ENCODE results near the gene CRB1.

DNA sequence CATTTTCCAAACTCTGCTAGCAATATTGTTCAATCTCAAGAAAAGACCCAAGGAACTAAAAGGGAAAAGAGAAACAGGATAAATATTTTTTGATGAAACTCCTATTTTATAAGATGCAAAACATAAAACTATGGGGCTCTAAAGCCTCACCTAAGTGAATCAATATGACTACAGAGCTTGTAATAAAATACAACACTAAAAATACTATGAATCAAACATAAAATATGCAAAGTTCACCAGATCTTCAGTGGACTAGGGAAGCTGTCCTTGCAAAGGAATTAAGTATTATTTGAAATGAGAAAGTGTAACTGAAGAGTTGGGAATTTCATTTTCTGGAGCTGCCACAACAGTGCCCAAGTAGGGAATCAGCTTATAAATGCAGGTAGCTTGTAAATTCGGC lies 124.5 kb downstream of the CRB1 start:
- TF ChIP-seq HDAC6 (IDR thresholded peaks at IDR 0.05; ENCODE audit: low read depth, low read length) (no peak), POLR2A (IDR thresholded peaks at IDR 0.05; ENCODE audit: control extremely low read depth in 1 of 2, low read depth in 2 of 2, low read length in 2 of 2) (no peak), RXRA (IDR thresholded peaks at IDR 0.05; ENCODE audit: insufficient read depth, low read depth, low read length) (no peak), SP1 (IDR thresholded peaks at IDR 0.05; ENCODE audit: low read depth, low read length) (no peak), GABPA (IDR thresholded peaks at IDR 0.05; ENCODE audit: borderline replicate concordance, insufficient read depth, low read length) (no peak), EZH2 (IDR thresholded peaks at IDR 0.05; ENCODE audit: low read depth, low read length, severe bottlenecking) (no peak), RAD21 (IDR thresholded peaks at IDR 0.05 in 1 of 2, conservative IDR thresholded peaks at IDR 0.05 in 1 of 2; ENCODE audit: low read depth in 2 of 2, low read length in 2 of 2) (no peak)
- TF ChIP-seq, protein P1, sequence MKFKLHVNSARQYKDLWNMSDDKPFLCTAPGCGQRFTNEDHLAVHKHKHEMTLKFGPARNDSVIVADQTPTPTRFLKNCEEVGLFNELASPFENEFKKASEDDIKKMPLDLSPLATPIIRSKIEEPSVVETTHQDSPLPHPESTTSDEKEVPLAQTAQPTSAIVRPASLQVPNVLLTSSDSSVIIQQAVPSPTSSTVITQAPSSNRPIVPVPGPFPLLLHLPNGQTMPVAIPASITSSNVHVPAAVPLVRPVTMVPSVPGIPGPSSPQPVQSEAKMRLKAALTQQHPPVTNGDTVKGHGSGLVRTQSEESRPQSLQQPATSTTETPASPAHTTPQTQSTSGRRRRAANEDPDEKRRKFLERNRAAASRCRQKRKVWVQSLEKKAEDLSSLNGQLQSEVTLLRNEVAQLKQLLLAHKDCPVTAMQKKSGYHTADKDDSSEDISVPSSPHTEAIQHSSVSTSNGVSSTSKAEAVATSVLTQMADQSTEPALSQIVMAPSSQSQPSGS (IDR thresholded peaks at IDR 0.05; ENCODE audit: low read length): no peak
- TF ChIP-seq, protein P2, sequence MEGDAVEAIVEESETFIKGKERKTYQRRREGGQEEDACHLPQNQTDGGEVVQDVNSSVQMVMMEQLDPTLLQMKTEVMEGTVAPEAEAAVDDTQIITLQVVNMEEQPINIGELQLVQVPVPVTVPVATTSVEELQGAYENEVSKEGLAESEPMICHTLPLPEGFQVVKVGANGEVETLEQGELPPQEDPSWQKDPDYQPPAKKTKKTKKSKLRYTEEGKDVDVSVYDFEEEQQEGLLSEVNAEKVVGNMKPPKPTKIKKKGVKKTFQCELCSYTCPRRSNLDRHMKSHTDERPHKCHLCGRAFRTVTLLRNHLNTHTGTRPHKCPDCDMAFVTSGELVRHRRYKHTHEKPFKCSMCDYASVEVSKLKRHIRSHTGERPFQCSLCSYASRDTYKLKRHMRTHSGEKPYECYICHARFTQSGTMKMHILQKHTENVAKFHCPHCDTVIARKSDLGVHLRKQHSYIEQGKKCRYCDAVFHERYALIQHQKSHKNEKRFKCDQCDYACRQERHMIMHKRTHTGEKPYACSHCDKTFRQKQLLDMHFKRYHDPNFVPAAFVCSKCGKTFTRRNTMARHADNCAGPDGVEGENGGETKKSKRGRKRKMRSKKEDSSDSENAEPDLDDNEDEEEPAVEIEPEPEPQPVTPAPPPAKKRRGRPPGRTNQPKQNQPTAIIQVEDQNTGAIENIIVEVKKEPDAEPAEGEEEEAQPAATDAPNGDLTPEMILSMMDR (IDR thresholded peaks at IDR 0.05; ENCODE audit: control extremely low read depth in 1 of 3, insufficient read depth in 1 of 3, low read depth in 1 of 3, low read length in 3 of 3): no peak
- TF ChIP-seq, protein P3, sequence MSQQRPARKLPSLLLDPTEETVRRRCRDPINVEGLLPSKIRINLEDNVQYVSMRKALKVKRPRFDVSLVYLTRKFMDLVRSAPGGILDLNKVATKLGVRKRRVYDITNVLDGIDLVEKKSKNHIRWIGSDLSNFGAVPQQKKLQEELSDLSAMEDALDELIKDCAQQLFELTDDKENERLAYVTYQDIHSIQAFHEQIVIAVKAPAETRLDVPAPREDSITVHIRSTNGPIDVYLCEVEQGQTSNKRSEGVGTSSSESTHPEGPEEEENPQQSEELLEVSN (IDR thresholded peaks at IDR 0.05): no peak
